A673 (cell line): ENCODE data around the gene CFAP58.

Experiments
- CTCF ChIP-seq: fragments of 300-800, 200-600 bp; sonication (generic); conservative IDR thresholded peaks from 2 replicates; pipeline ENCODE4 v1.5.1; 2017; ENCODE audit warnings: low read depth, mild to moderate bottlenecking, antibody characterized with exemption, low read length, moderate library complexity, mixed read lengths
- EZH2 ChIP-seq: fragments of 200-600 bp; sonication (generic); IDR thresholded peaks from 2 replicates; pipeline ENCODE4 v1.6.1; 2017; ENCODE audit warnings: borderline replicate concordance, low read depth, mild to moderate bottlenecking, mixed read lengths, antibody characterized with exemption, low read length; ENCODE audit not compliant: poor library complexity, severe bottlenecking

- TF ChIP-seq CTCF = no peak
- no peak for TF ChIP-seq EZH2
Observed at GRCh38 chr10:104351919-104352318, 1.7 kb upstream of the CFAP58 start.
